ENCODE measurements around the gene CD70.
"Not testable (repeated sequence)": the region's sequence is repeated elsewhere in the genome, so short reads cannot be mapped to it uniquely, and the experiment has no call there.

CD70 gene, protein sequence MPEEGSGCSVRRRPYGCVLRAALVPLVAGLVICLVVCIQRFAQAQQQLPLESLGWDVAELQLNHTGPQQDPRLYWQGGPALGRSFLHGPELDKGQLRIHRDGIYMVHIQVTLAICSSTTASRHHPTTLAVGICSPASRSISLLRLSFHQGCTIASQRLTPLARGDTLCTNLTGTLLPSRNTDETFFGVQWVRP

DNA sequence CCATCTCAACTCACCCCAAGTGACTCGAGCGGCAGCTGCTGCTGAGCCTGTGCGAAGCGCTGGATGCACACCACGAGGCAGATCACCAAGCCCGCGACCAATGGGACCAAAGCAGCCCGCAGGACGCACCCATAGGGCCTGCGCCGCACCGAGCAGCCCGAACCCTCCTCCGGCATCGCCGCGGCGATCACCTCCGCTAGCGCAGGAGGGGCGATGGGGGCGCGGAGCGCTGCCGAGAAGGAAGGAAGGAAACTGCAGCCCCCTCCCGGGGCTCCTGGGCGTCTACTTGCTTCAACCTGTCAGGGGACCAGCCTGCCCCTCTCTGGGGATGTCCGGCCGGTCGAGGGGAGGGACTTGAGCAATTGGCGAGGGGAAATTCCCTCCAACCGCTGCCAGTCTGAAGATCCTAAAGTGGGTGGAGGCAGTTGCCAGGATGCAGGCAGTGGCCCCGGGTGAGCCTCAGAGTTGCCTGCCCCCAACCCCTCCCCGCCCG, at the start of gene CD70:
CD70 (minus strand) TSS at position 324 of the 493 bp plus-strand sequence; CDS start at position 176, 148 bp downstream.
- TF ChIP-seq ZFP3 (CRISPR knock-in tag; IDR thresholded peaks at IDR 0.05) (no peak), ZFP30 (CRISPR knock-in tag; IDR thresholded peaks at IDR 0.05) (no peak), BACH2 (CRISPR knock-in tag; IDR thresholded peaks at IDR 0.05; ENCODE audit: borderline replicate concordance) (no peak), RARB (CRISPR knock-in tag; IDR thresholded peaks at IDR 0.05) (no peak), TOX (CRISPR knock-in tag; IDR thresholded peaks at IDR 0.05; ENCODE audit: borderline replicate concordance) (no peak)
- peak; percentile 22; the same call in 2 of the 3 replicates for ATAC-seq

DNA sequence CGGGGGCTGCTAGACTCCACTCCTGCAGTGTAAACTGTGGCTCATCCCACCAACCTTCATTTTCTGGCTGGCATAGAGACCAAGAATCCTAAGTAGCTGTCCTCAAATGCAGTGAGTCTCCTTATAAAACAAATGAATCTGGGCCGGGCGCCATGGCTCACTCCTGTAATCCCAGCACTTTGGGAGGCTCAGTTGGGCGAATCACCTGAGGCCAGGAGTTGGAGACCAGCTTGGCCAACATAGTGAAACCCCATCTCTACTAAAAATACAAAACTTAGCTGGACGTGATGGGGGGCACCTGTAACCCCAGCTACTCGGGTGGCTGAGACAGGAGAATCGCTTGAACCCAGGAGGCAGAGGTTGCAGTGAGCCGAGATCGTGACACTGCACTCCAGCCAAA, 49.4 kb upstream of the CD70 start:
- not testable (repeated sequence) for ATAC-seq

DNA sequence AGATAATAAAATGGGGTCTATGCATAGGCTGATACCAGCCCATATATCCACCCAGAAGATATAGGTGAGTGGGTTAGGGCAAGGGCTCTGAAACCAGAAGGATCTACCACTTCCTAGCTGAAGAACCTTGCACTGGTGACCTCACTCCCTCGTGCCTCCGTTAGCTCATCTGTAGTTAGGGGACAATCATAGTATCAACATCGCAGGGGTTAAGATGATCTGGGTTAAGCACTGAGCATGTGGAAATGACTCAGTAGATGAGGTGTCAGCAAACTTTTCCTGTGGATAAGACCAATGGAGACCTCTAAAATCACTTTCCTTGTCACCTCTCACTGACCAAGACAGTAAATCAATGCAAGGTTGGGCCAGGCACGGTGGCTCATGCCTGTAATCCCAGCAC, 48.5 kb upstream of the CD70 start:
- TF ChIP-seq, protein P1, sequence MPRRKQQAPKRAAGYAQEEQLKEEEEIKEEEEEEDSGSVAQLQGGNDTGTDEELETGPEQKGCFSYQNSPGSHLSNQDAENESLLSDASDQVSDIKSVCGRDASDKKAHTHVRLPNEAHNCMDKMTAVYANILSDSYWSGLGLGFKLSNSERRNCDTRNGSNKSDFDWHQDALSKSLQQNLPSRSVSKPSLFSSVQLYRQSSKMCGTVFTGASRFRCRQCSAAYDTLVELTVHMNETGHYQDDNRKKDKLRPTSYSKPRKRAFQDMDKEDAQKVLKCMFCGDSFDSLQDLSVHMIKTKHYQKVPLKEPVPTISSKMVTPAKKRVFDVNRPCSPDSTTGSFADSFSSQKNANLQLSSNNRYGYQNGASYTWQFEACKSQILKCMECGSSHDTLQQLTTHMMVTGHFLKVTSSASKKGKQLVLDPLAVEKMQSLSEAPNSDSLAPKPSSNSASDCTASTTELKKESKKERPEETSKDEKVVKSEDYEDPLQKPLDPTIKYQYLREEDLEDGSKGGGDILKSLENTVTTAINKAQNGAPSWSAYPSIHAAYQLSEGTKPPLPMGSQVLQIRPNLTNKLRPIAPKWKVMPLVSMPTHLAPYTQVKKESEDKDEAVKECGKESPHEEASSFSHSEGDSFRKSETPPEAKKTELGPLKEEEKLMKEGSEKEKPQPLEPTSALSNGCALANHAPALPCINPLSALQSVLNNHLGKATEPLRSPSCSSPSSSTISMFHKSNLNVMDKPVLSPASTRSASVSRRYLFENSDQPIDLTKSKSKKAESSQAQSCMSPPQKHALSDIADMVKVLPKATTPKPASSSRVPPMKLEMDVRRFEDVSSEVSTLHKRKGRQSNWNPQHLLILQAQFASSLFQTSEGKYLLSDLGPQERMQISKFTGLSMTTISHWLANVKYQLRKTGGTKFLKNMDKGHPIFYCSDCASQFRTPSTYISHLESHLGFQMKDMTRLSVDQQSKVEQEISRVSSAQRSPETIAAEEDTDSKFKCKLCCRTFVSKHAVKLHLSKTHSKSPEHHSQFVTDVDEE (CRISPR knock-in tag; IDR thresholded peaks at IDR 0.05), result no peak
- no peak for TF ChIP-seq TCF4 (CRISPR knock-in tag; IDR thresholded peaks at IDR 0.05; ENCODE audit: borderline replicate concordance)
- TF ChIP-seq GLIS3 (CRISPR knock-in tag; IDR thresholded peaks at IDR 0.05), result no peak
- TF ChIP-seq CSDC2 (CRISPR knock-in tag; IDR thresholded peaks at IDR 0.05), result no peak
- no peak for TF ChIP-seq SNAI2 (CRISPR knock-in tag; IDR thresholded peaks at IDR 0.05)
- no peak for TF ChIP-seq ISL1 (CRISPR knock-in tag; IDR thresholded peaks at IDR 0.05)
- TF ChIP-seq, protein P2, sequence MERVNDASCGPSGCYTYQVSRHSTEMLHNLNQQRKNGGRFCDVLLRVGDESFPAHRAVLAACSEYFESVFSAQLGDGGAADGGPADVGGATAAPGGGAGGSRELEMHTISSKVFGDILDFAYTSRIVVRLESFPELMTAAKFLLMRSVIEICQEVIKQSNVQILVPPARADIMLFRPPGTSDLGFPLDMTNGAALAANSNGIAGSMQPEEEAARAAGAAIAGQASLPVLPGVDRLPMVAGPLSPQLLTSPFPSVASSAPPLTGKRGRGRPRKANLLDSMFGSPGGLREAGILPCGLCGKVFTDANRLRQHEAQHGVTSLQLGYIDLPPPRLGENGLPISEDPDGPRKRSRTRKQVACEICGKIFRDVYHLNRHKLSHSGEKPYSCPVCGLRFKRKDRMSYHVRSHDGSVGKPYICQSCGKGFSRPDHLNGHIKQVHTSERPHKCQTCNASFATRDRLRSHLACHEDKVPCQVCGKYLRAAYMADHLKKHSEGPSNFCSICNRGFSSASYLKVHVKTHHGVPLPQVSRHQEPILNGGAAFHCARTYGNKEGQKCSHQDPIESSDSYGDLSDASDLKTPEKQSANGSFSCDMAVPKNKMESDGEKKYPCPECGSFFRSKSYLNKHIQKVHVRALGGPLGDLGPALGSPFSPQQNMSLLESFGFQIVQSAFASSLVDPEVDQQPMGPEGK (CRISPR knock-in tag; IDR thresholded peaks at IDR 0.05; ENCODE audit: borderline replicate concordance), result no peak
- no peak for TF ChIP-seq ESRRG (CRISPR knock-in tag; IDR thresholded peaks at IDR 0.05)
- TF ChIP-seq BACH2 (CRISPR knock-in tag; IDR thresholded peaks at IDR 0.05; ENCODE audit: borderline replicate concordance), result no peak
- no peak for ATAC-seq

DNA sequence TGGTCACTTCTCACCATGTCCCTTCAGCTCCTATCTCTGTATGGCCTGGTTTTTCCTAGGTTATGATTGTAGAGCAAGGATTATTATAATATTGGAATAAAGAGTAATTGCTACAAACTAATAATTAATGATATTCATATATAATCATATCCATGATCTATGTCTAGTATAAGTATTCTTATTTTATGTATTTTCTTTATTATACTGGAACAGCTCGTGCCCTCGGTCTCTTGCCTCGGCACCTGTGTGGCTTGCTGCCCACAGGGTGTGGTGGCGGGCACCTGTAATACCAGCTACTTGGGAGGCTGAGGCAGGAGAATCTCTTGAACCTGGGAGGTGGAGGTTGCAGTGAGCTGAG, 42.5 kb upstream of the CD70 start:
- not testable (repeated sequence) for ATAC-seq

DNA sequence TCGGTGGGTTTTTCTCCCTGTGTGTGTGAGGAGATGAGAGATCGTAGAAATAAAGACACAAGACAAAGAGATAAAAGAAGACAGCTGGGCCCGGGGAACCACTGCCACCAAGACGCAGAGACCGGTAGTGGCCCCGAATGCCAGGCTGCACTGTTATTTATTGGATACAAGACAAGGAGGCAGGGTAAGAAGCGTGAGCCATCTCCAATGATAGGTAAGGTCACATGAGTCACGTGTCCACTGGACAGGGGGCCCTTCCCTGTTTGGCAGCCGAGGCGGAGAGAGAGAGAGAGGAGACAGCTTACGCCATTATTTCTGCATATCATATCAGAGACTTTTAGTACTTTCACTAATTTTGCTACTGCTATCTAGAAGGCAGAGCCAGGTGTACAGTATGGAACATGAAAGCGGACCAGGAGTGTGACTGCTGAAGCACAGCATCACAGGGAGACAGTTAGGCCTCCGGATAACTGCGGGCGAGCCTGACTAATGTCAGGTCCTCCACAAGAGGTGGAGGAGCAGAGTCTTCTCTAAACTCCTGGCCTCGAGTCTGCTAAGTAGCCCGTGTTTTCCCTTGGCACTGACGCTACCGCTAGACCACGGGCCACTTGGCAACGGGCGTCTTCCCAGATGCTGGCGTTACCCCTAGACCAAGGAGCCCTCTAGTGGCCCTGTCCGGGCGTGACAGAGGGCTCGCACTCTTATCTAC, 42.0 kb upstream of the CD70 start:
- ATAC-seq, result peak; percentile 84

DNA sequence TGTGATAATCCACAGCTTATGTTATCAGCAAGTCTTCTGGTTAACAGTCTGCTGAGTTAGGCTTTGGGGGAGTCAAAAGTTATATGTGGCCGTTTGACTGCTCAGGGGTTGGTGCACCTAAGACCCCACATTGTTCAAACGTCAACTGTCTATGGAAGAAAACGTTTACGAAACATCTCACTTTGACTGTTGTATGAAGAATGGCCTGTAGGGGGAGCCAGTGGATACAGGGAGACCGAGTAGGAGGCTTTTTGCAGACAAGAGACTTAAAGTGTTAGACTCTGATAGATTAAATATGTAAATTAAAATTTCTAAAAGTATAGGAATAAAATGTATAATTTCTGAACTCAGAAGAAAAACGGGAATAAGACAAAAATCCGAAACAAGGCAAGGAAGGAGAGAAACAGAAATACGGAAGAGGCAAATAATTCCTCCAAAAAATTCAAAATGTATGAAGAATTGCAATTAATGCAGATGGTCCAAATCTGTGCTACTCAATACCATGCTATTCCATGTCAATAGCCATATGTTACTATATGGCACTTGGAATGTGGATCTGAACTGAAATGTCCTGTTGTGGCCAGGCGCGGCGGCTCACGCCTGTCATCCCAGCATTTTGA, 41.2 kb upstream of the CD70 start:
- ATAC-seq, result peak; percentile 85
- TF ChIP-seq ZFP30 (CRISPR knock-in tag; IDR thresholded peaks at IDR 0.05) (no peak), ZNF8 (CRISPR knock-in tag; IDR thresholded peaks at IDR 0.05) (no peak), OSR1 (CRISPR knock-in tag; IDR thresholded peaks at IDR 0.05) (no peak)
- TF ChIP-seq, protein P3, sequence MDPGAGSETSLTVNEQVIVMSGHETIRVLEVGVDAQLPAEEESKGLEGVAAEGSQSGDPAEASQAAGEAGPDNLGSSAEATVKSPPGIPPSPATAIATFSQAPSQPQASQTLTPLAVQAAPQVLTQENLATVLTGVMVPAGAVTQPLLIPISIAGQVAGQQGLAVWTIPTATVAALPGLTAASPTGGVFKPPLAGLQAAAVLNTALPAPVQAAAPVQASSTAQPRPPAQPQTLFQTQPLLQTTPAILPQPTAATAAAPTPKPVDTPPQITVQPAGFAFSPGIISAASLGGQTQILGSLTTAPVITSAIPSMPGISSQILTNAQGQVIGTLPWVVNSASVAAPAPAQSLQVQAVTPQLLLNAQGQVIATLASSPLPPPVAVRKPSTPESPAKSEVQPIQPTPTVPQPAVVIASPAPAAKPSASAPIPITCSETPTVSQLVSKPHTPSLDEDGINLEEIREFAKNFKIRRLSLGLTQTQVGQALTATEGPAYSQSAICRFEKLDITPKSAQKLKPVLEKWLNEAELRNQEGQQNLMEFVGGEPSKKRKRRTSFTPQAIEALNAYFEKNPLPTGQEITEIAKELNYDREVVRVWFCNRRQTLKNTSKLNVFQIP (CRISPR knock-in tag; IDR thresholded peaks at IDR 0.05; ENCODE audit: borderline replicate concordance, low read depth), result no peak

Data from SK-N-SH treated with all-trans-retinoic acid at 6 μM for 48 hours (cell line).